Astrocyte (in vitro differentiated cells and primary cell): ENCODE results near the gene MNT. TPM values are rescaled to one million over a fixed set of nuclear protein-coding genes. Genes with fewer than 3 reads are reported as not detected.

Experiments
- DNase-seq: peaks from one replicate; pipeline ENCODE4 v3.0.0-alpha.2; 2010; ENCODE audit warnings: low read depth
- FAIRE-seq: peaks from 2 replicates; lab custom pipeline; 2011; peaks lifted over from hg19 to GRCh38; lab: Jason Lieb, UNC
- H2AFZ ChIP-seq: 2 replicates; pipeline ENCODE4 v1.6.0; 2012; ENCODE audit warnings: low read depth, low read length, inconsistent platforms
- H3K27ac ChIP-seq: 2 replicates; pipeline ENCODE4 v1.5.1; 2011; ENCODE audit warnings: low read depth, low read length, inconsistent platforms
- H3K27me3 ChIP-seq: 2 replicates; pipeline ENCODE4 v1.6.0; 2011; ENCODE audit warnings: low read length, inconsistent platforms; ENCODE audit not compliant: insufficient read depth
- H3K36me3 ChIP-seq: 2 replicates; pipeline ENCODE4 v1.5.1; 2011; ENCODE audit warnings: low read length, inconsistent platforms; ENCODE audit not compliant: insufficient read depth
- H3K4me1 ChIP-seq: 2 replicates; pipeline ENCODE4 v1.5.1; 2011; ENCODE audit warnings: low read length, inconsistent platforms; ENCODE audit not compliant: insufficient read depth
- H3K4me2 ChIP-seq: 2 replicates; pipeline ENCODE4 v1.6.0; 2012; ENCODE audit warnings: low read length, inconsistent platforms
- H3K4me3 ChIP-seq: 2 replicates; pipeline ENCODE4 v1.5.1; 2011; ENCODE audit warnings: low read depth, mild to moderate bottlenecking, low read length, inconsistent platforms; ENCODE audit not compliant: insufficient read depth
- H3K79me2 ChIP-seq: 2 replicates; pipeline ENCODE4 v1.6.0; 2012; ENCODE audit warnings: mild to moderate bottlenecking, low read length, inconsistent platforms; ENCODE audit not compliant: insufficient read depth
- H3K9ac ChIP-seq: 2 replicates; pipeline ENCODE4 v1.6.0; 2012; ENCODE audit warnings: mild to moderate bottlenecking, low read length, inconsistent platforms
- H3K9me3 ChIP-seq: 2 replicates; pipeline ENCODE4 v1.5.1; 2012; ENCODE audit warnings: low read depth, mild to moderate bottlenecking, low read length, inconsistent platforms; ENCODE audit not compliant: insufficient read depth
- H4K20me1 ChIP-seq: 2 replicates; pipeline ENCODE4 v1.6.0; 2012; ENCODE audit warnings: low read length, inconsistent platforms; ENCODE audit not compliant: insufficient read depth
- H3K27ac Mint-ChIP-seq: one replicate; pipeline ENCODE4 v1.8.0; 2021; ENCODE audit warnings: mild to moderate bottlenecking, mixed read lengths; ENCODE audit not compliant: unreplicated experiment
- H3K27me3 Mint-ChIP-seq: one replicate; pipeline ENCODE4 v1.8.0; 2021; ENCODE audit warnings: low read depth, mixed read lengths; ENCODE audit not compliant: unreplicated experiment
- H3K36me3 Mint-ChIP-seq: one replicate; pipeline ENCODE4 v1.8.0; 2021; ENCODE audit warnings: low read depth, mixed read lengths; ENCODE audit not compliant: unreplicated experiment
- H3K4me1 Mint-ChIP-seq: one replicate; pipeline ENCODE4 v1.8.0; 2021; ENCODE audit warnings: low read depth, mixed read lengths; ENCODE audit not compliant: unreplicated experiment
- H3K4me3 Mint-ChIP-seq: one replicate; pipeline ENCODE4 v1.8.0; 2021; ENCODE audit warnings: mild to moderate bottlenecking, moderate library complexity, mixed read lengths; ENCODE audit not compliant: unreplicated experiment
- H3K9me3 Mint-ChIP-seq: one replicate; pipeline ENCODE4 v1.8.0; 2021; ENCODE audit warnings: mild to moderate bottlenecking, mixed read lengths; ENCODE audit not compliant: unreplicated experiment
- EZH2 ChIP-seq: IDR thresholded peaks from 2 replicates; pipeline ENCODE4 v1.6.1; 2012; ENCODE audit warnings: mild to moderate bottlenecking, low read length, inconsistent platforms; ENCODE audit not compliant: insufficient read depth
- total RNA-seq: library from RNA; stranded (reverse); gene quantifications from 2 replicates; pipeline ENCODE4 v1.2.1, GENCODE V29; 2021
- TF ChIP-seq, protein P1 (sequence below): IDR thresholded peaks from 2 replicates; pipeline ENCODE4 v1.5.1; 2011; ENCODE audit warnings: low read depth, mild to moderate bottlenecking, inconsistent platforms, low read length, moderate library complexity; ENCODE audit not compliant: insufficient read depth

MNT gene
- total RNA-seq, 1 donor from 2014 or later: 29.1 TPM

DNA sequence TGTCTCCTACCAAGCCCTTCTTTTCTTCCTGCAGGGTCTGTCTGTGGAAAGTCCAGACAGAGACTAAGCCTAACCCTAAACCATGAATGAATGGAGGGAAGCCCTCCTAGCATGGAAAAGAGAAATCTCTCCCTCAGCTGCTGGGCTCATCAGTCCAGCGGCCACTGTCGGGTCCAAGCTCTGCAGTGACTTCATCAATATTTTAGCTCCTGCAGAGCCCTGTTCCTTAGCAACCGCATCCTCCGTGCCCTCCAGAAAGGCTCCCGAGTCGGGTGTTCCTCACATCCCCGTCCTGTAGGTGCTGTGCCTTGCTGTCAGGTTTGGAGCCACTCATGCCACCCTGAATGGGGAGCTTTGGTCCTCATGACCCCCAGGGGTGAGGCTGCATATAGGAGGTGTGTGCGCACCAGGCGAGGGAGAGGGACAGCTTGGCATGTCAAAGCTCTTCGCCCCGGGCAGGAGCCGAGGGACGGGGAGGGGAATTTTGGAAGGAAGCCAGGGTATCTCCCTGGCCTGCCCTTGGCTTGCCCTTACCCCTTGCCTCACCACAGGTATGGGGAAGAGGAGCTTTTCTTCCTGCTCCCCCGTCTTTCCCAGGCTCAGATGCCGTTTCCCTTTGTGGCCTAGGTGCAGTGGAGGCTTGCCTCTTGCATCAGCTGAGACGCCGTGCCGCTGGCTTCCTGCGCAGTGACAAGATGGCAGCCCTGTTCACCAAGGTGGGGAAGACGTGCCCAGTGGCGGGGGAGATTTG lies 39.7 kb downstream of the MNT start:
- Histone ChIP-seq H4K20me1 (peaks cover 55% of the 10 kb centered on the region), H3K9me3 (no peaks in the 10 kb centered on the region), H3K27ac (no peak overlapping the region), H3K4me1 (peaks cover 19% of the 10 kb centered on the region), H2AFZ (no peak overlapping the region), H3K4me2 (no peak overlapping the region), H3K27me3 (no peaks in the 10 kb centered on the region), H3K4me3 (no peak overlapping the region), H3K79me2 (peaks cover 3% of the 10 kb centered on the region), H3K36me3 (no peaks in the 10 kb centered on the region), H3K9ac (no peak overlapping the region)
- H3K36me3 Mint-ChIP-seq: peaks cover 15% of the 10 kb centered on the region
- peaks cover 9% of the 10 kb centered on the region for H3K4me1 Mint-ChIP-seq
- no peaks in the 10 kb centered on the region for H3K27me3 Mint-ChIP-seq
- no peaks in the 10 kb centered on the region for H3K9me3 Mint-ChIP-seq
- H3K4me3 Mint-ChIP-seq: no peak overlapping the region
- no peak for DNase-seq
- no peak overlapping the region for H3K27ac Mint-ChIP-seq
- FAIRE-seq: no peak
- no peak for TF ChIP-seq EZH2
- TF ChIP-seq, protein P1, sequence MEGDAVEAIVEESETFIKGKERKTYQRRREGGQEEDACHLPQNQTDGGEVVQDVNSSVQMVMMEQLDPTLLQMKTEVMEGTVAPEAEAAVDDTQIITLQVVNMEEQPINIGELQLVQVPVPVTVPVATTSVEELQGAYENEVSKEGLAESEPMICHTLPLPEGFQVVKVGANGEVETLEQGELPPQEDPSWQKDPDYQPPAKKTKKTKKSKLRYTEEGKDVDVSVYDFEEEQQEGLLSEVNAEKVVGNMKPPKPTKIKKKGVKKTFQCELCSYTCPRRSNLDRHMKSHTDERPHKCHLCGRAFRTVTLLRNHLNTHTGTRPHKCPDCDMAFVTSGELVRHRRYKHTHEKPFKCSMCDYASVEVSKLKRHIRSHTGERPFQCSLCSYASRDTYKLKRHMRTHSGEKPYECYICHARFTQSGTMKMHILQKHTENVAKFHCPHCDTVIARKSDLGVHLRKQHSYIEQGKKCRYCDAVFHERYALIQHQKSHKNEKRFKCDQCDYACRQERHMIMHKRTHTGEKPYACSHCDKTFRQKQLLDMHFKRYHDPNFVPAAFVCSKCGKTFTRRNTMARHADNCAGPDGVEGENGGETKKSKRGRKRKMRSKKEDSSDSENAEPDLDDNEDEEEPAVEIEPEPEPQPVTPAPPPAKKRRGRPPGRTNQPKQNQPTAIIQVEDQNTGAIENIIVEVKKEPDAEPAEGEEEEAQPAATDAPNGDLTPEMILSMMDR: no peak

DNA sequence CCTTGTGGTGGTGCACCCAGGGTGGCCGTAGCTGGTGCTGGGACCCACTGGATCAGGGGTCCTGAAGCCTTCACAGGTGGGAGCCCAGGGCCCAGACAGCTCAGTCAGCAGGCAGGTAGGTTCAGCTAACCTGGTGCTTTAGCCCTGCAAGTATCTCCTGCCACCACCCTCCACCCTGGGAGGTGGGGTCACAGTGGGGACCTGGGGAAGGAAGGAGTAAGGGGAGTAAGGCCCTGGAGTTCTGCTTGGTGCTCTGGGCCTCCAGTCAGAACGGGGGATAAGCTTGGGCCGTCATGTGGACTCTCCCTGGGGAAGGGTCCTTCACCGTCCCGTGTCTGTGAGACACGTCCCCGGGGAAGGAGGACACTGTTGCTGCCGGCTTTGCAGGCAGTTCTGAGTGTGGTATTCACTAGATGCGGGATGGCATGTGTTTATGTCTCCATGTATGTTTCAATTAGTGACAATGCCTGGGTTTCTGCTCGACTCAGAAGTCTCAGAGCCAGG lies 42.9 kb downstream of the MNT start:
- H3K27ac ChIP-seq: no peak overlapping the region
- Mint-ChIP-seq H3K4me1 (peaks cover 9% of the 10 kb centered on the region), H3K36me3 (peaks cover 10% of the 10 kb centered on the region), H3K4me3 (no peak overlapping the region), H3K27me3 (no peaks in the 10 kb centered on the region), H3K27ac (no peak overlapping the region), H3K9me3 (peaks cover 2% of the 10 kb centered on the region)
- H3K79me2 ChIP-seq: peaks cover 3% of the 10 kb centered on the region
- H3K4me1 ChIP-seq: peaks cover 19% of the 10 kb centered on the region
- no peak overlapping the region for H3K9ac ChIP-seq
- H3K36me3 ChIP-seq: no peaks in the 10 kb centered on the region
- H3K9me3 ChIP-seq: no peaks in the 10 kb centered on the region
- TF ChIP-seq EZH2: no peak
- TF ChIP-seq, protein P1: no peak
- no peaks in the 10 kb centered on the region for H3K27me3 ChIP-seq
- no peak overlapping the region for H3K4me2 ChIP-seq
- FAIRE-seq: no peak
- H3K4me3 ChIP-seq: no peak overlapping the region
- DNase-seq: no peak
- H2AFZ ChIP-seq: no peak overlapping the region
- peaks cover 63% of the 10 kb centered on the region for H4K20me1 ChIP-seq

DNA sequence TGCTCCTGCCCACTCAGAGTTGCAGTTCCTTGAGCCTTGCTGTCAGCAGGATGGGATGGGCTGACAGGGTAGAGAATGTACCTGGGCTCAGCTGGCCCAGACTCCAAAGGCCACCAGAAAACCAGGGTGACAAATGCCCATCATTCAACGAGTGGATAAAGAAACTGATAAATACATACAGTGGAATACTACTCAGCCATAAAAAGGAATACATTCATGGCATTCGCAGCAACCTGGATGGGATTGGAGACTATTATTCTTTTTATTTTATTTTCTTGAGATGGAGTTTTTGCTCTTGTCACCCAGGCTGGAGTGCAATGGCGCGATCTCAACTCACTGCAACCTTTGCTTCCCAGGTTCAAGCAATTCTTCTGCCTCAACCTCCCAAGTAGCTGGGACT lies 43.6 kb downstream of the MNT start:
- no peak overlapping the region for H3K4me2 ChIP-seq
- TF ChIP-seq, protein P1: no peak
- H3K79me2 ChIP-seq: peaks cover 3% of the 10 kb centered on the region
- H3K27ac ChIP-seq: no peak overlapping the region
- peaks cover 66% of the 10 kb centered on the region for H4K20me1 ChIP-seq
- no peaks in the 10 kb centered on the region for H3K36me3 ChIP-seq
- H3K4me1 ChIP-seq: peaks cover 19% of the 10 kb centered on the region
- FAIRE-seq: no peak
- Mint-ChIP-seq H3K27me3 (no peaks in the 10 kb centered on the region), H3K4me1 (peaks cover 9% of the 10 kb centered on the region), H3K4me3 (no peak overlapping the region), H3K27ac (no peak overlapping the region), H3K36me3 (peaks cover 8% of the 10 kb centered on the region), H3K9me3 (peaks cover 2% of the 10 kb centered on the region)
- no peaks in the 10 kb centered on the region for H3K9me3 ChIP-seq
- no peaks in the 10 kb centered on the region for H3K27me3 ChIP-seq
- no peak overlapping the region for H3K9ac ChIP-seq
- no peak overlapping the region for H3K4me3 ChIP-seq
- no peak overlapping the region for H2AFZ ChIP-seq
- no peak for DNase-seq
